Mammary epithelial cell (primary cell): ENCODE data around the gene NOTO.

Source experiments
- CTCF ChIP-seq, 2 donors: IDR thresholded peaks in 1 of 2; conservative IDR thresholded peaks in 1 of 2; 2 replicates each; pipeline ENCODE4 v1.5.1; 2011 to 2012; ENCODE audit warnings: inconsistent platforms in 2 of 2, low read length in 2 of 2, mild to moderate bottlenecking in 2 of 2, control low read depth in 1 of 2, low read depth in 1 of 2; ENCODE audit not compliant: insufficient read depth in 1 of 2; ENCODE audit errors: extremely low read depth in 1 of 2
- EZH2 ChIP-seq: IDR thresholded peaks from 2 replicates; pipeline ENCODE4 v1.6.1; 2012; ENCODE audit warnings: low read length, inconsistent platforms, borderline replicate concordance

- TF ChIP-seq CTCF (conservative IDR thresholded peaks at IDR 0.05 in 1 of 2, IDR thresholded peaks at IDR 0.05 in 1 of 2; ENCODE audit: extremely low read depth in 1 of 2, insufficient read depth in 1 of 2, low read depth in 1 of 2, low read length in 2 of 2) (no peak), EZH2 (no peak)
Measured at GRCh38 chr2:73258913-73259215, 56.5 kb downstream of the NOTO start.
